H1 (cell line): ENCODE measurements around the gene TSKU. TPM values are rescaled to one million over a fixed set of nuclear protein-coding genes. Genes with fewer than 3 reads are reported as not detected.

Experiments
- CTCF ChIA-PET: fragments of 300-600 bp; sonication (Branson Sonifier 250); formaldehyde crosslinking; loops from one replicate; lab custom pipeline; 2021; ENCODE audit not compliant: partially characterized antibody; lab: Charles Lee
- POLR2A ChIA-PET: fragments of 300-600 bp; sonication (Branson Sonifier 250); formaldehyde crosslinking; loops from one replicate; lab custom pipeline; 2021; ENCODE audit warnings: inconsistent platforms; ENCODE audit not compliant: partially characterized antibody; lab: Charles Lee
- DNase-seq, 2 experiments: peaks; one replicate each; pipeline versions ENCODE4 v3.0.0 to v3.0.0-alpha.2; 2010 to 2022; ENCODE audit warnings: low spot score in 2 of 2, low read depth in 1 of 2, mixed read lengths in 1 of 2
- FAIRE-seq: peaks from 2 replicates; lab custom pipeline; 2011; peaks lifted over from hg19 to GRCh38; lab: Jason Lieb, UNC
- H2AFZ ChIP-seq: 2 replicates; pipeline ENCODE4 v1.8.1; 2012; ENCODE audit warnings: low read length, inconsistent platforms
- H2AK5ac ChIP-seq: 2 replicates; pipeline ENCODE4 v1.6.1; 2013; ENCODE audit warnings: low read depth, low read length
- H2BK120ac ChIP-seq: replicated peaks from 2 replicates; pipeline ENCODE3; 2013; ENCODE audit warnings: low read depth, low read length, inconsistent platforms
- H2BK12ac ChIP-seq: 2 replicates; pipeline ENCODE4 v1.6.1; 2013; ENCODE audit warnings: low read depth, low read length
- H2BK15ac ChIP-seq: 2 replicates; pipeline ENCODE4 v1.6.1; 2013; ENCODE audit warnings: low read length
- H2BK20ac ChIP-seq: 2 replicates; pipeline ENCODE4 v1.6.1; 2013; ENCODE audit warnings: low read length
- H2BK5ac ChIP-seq: 2 replicates; pipeline ENCODE4 v1.6.1; 2013; ENCODE audit warnings: low read depth, low read length
- H3K14ac ChIP-seq: 2 replicates; pipeline ENCODE4 v1.6.1; 2013; ENCODE audit warnings: inconsistent platforms; ENCODE audit not compliant: insufficient read length
- H3K18ac ChIP-seq: 2 replicates; pipeline ENCODE4 v1.6.1; 2013; ENCODE audit warnings: low read length; ENCODE audit errors: extremely low read depth
- H3K23ac ChIP-seq: 2 replicates; pipeline ENCODE4 v1.6.1; 2013; ENCODE audit warnings: inconsistent platforms; ENCODE audit not compliant: insufficient read length
- H3K23me2 ChIP-seq: 2 replicates; pipeline ENCODE4 v1.6.1; 2013; ENCODE audit warnings: low read depth, low read length
- H3K27ac ChIP-seq: 2 replicates; pipeline ENCODE4 v1.6.1; 2011; ENCODE audit warnings: low read depth, low read length, inconsistent platforms
- H3K27me3 ChIP-seq, 4 experiments: replicated peaks in 1 of 4; 1 replicate in 1 of 4; 2 replicates in 3 of 4; pipeline versions ENCODE4 v1.6.1 to v1.8.1; 2011 to 2013; ENCODE audit warnings: low read length in 3 of 4, mild to moderate bottlenecking in 3 of 4, inconsistent platforms in 2 of 4, mixed read lengths in 2 of 4, moderate library complexity in 1 of 4; ENCODE audit not compliant: control insufficient read depth in 3 of 4, insufficient read depth in 3 of 4; ENCODE audit errors: extremely low read depth in 1 of 4
- H3K36me3 ChIP-seq, 4 experiments: 2 replicates each; pipeline versions ENCODE4 v1.6.1 to v1.8.1; 2011 to 2013; ENCODE audit warnings: mild to moderate bottlenecking in 4 of 4, low read length in 3 of 4, moderate library complexity in 2 of 4, control low read depth in 1 of 4, inconsistent platforms in 1 of 4; ENCODE audit not compliant: insufficient read depth in 4 of 4, control insufficient read depth in 2 of 4
- H3K4ac ChIP-seq: replicated peaks from 2 replicates; pipeline ENCODE3; 2013; ENCODE audit warnings: low read length, low read depth, mixed read lengths, inconsistent platforms; ENCODE audit not compliant: insufficient read length
- H3K4me1 ChIP-seq, 4 experiments: replicated peaks in 1 of 4; 1 replicate in 1 of 4; 2 replicates in 3 of 4; pipeline versions ENCODE4 v1.6.1 to v1.8.1; 2011 to 2013; ENCODE audit warnings: low read length in 3 of 4, inconsistent platforms in 2 of 4, mixed read lengths in 1 of 4; ENCODE audit not compliant: insufficient read depth in 4 of 4, control insufficient read depth in 3 of 4
- H3K4me2 ChIP-seq, 2 experiments: 2 replicates each; pipeline versions ENCODE4 v1.6.1 to v1.8.1; 2011 to 2013; ENCODE audit warnings: low read depth in 2 of 2, low read length in 2 of 2, control low read depth in 1 of 2, inconsistent platforms in 1 of 2, mild to moderate bottlenecking in 1 of 2; ENCODE audit not compliant: insufficient read depth in 1 of 2
- H3K4me3 ChIP-seq, 4 experiments: fragments of 200-600, 300-600 bp in 1 of 4; sonication (generic), shearing (Covaris generic), sonication (Bioruptor Twin) in 1 of 4; 2 replicates each; pipeline versions ENCODE4 v1.5.1 to v1.8.1; 2011 to 2016; ENCODE audit warnings: low read length in 4 of 4, low read depth in 3 of 4, control low read depth in 2 of 4, inconsistent platforms in 2 of 4, mild to moderate bottlenecking in 2 of 4, mixed read lengths in 1 of 4, moderate library complexity in 1 of 4; ENCODE audit not compliant: insufficient read depth in 2 of 4; ENCODE audit errors: extremely low read depth in 1 of 4
- H3K56ac ChIP-seq: replicated peaks from 2 replicates; pipeline ENCODE3; 2013; ENCODE audit warnings: low read depth, mild to moderate bottlenecking, mixed read lengths, low read length, inconsistent platforms; ENCODE audit not compliant: insufficient read length
- H3K79me1 ChIP-seq: 2 replicates; pipeline ENCODE4 v1.6.1; 2013; ENCODE audit warnings: low read depth, low read length, control low read depth
- H3K79me2 ChIP-seq, 2 experiments: 2 replicates each; pipeline versions ENCODE4 v1.6.1 to v1.8.1; 2012 to 2013; ENCODE audit warnings: low read length in 2 of 2, mild to moderate bottlenecking in 2 of 2, inconsistent platforms in 1 of 2; ENCODE audit not compliant: insufficient read depth in 2 of 2, control insufficient read depth in 1 of 2
- H3K9ac ChIP-seq, 4 experiments: replicated peaks in 1 of 4; 1 replicate in 1 of 4; 2 replicates in 3 of 4; pipeline versions ENCODE4 v1.6.1 to v1.8.1; 2011 to 2013; ENCODE audit warnings: low read depth in 3 of 4, low read length in 3 of 4, control low read depth in 2 of 4, mild to moderate bottlenecking in 2 of 4, moderate library complexity in 2 of 4, inconsistent platforms in 1 of 4; ENCODE audit errors: extremely low read depth in 1 of 4
- H3K9me3 ChIP-seq, 2 experiments: 2 replicates each; pipeline versions ENCODE4 v1.6.1 to v1.8.1; 2012 to 2013; ENCODE audit warnings: mild to moderate bottlenecking in 2 of 2, moderate library complexity in 2 of 2, control low read depth in 1 of 2, inconsistent platforms in 1 of 2, low read depth in 1 of 2, low read length in 1 of 2, mixed read lengths in 1 of 2; ENCODE audit not compliant: insufficient read depth in 2 of 2
- H4K20me1 ChIP-seq, 2 experiments: replicated peaks in 1 of 2; 2 replicates each; pipeline versions ENCODE3 to v1.8.1; 2011 to 2013; ENCODE audit warnings: inconsistent platforms in 2 of 2, low read length in 2 of 2, mild to moderate bottlenecking in 1 of 2; ENCODE audit not compliant: insufficient read depth in 2 of 2, control insufficient read depth in 1 of 2
- H4K5ac ChIP-seq: 2 replicates; pipeline ENCODE4 v1.6.1; 2013; ENCODE audit warnings: low read length, low read depth, mixed read lengths, inconsistent platforms; ENCODE audit not compliant: insufficient read length
- H4K8ac ChIP-seq: 2 replicates; pipeline ENCODE4 v1.8.0; 2013; ENCODE audit warnings: mild to moderate bottlenecking, moderate library complexity, low read length, inconsistent platforms; ENCODE audit not compliant: insufficient read depth; ENCODE audit errors: extremely low read depth
- H4K91ac ChIP-seq: replicated peaks from 2 replicates; pipeline ENCODE3; 2013; ENCODE audit warnings: low read length, mixed read lengths, inconsistent platforms; ENCODE audit not compliant: insufficient read length
- ASH2L ChIP-seq: fragments of 200-600, 300-600 bp; sonication (generic); IDR thresholded peaks from one replicate; pipeline ENCODE4 v1.7.1; 2017; ENCODE audit warnings: low read length
- BCL11A ChIP-seq, 2 experiments: IDR thresholded peaks; one replicate each; pipeline ENCODE4 v1.6.1; 2011; ENCODE audit warnings: low read depth in 2 of 2, low read length in 2 of 2, mild to moderate bottlenecking in 2 of 2
- EP300 ChIP-seq, 2 experiments: IDR thresholded peaks; 1 replicate in 1 of 2; 2 replicates in 1 of 2; pipeline ENCODE4 v1.6.1; 2011 to 2012; ENCODE audit warnings: low read depth in 2 of 2, low read length in 2 of 2, mild to moderate bottlenecking in 2 of 2, borderline replicate concordance in 1 of 2, inconsistent platforms in 1 of 2, moderate library complexity in 1 of 2
- HDAC6 ChIP-seq: IDR thresholded peaks from one replicate; pipeline ENCODE4 v1.7.1; 2012; ENCODE audit warnings: low read depth, mild to moderate bottlenecking, inconsistent platforms, low read length, moderate library complexity
- KDM1A ChIP-seq: fragments of 200-600, 300-600 bp; sonication (generic); IDR thresholded peaks from 2 replicates; pipeline ENCODE4 v1.7.1; 2016; ENCODE audit warnings: mild to moderate bottlenecking, low read length, borderline replicate concordance
- NRF1 ChIP-seq: IDR thresholded peaks from 2 replicates; pipeline ENCODE4 v1.6.1; 2011; ENCODE audit warnings: mild to moderate bottlenecking, low read depth, low read length, improper control_type of control experiment
- POLR2A ChIP-seq, 2 experiments: IDR thresholded peaks; 1 replicate in 1 of 2; 2 replicates in 1 of 2; pipeline ENCODE4 v1.6.1; 2011; ENCODE audit warnings: low read depth in 2 of 2, low read length in 2 of 2, mild to moderate bottlenecking in 2 of 2; ENCODE audit errors: control extremely low read depth in 1 of 2
- RFX5 ChIP-seq: IDR thresholded peaks from 2 replicates; pipeline ENCODE4 v1.6.1; 2011; ENCODE audit warnings: low read depth, low read length, improper control_type of control experiment, borderline replicate concordance
- RNF2 ChIP-seq: fragments of 200-900, 300-1000 bp; sonication (generic); IDR thresholded peaks from 2 replicates; pipeline ENCODE4 v1.7.1; 2016; ENCODE audit warnings: borderline replicate concordance, low read depth, mild to moderate bottlenecking, antibody characterized with exemption, low read length; ENCODE audit not compliant: poor library complexity, severe bottlenecking; ENCODE audit errors: missing control alignments
- SAP30 ChIP-seq: fragments of 300-600 bp; sonication (generic); IDR thresholded peaks from 2 replicates; pipeline ENCODE4 v1.7.1; 2012; ENCODE audit warnings: low read length, moderate library complexity, mild to moderate bottlenecking, inconsistent platforms; ENCODE audit not compliant: insufficient read depth, insufficient replicate concordance
- SIX5 ChIP-seq: IDR thresholded peaks from 2 replicates; pipeline ENCODE4 v1.6.1; 2011; ENCODE audit warnings: mild to moderate bottlenecking, low read depth, low read length
- SP4 ChIP-seq: IDR thresholded peaks from 2 replicates; pipeline ENCODE4 v1.6.1; 2012; ENCODE audit warnings: low read length, inconsistent platforms
- SRF ChIP-seq: IDR thresholded peaks from 2 replicates; pipeline ENCODE4 v1.6.1; 2011; ENCODE audit warnings: mild to moderate bottlenecking, low read depth, low read length, moderate library complexity
- TEAD4 ChIP-seq: IDR thresholded peaks from 2 replicates; pipeline ENCODE4 v1.6.1; 2012; ENCODE audit warnings: low read depth, low read length, inconsistent platforms, mixed read lengths
- WGBS, 2 experiments: shearing (Covaris generic) in 1 of 2; methylation state at CpG; one replicate each; pipeline versions ENCODE4 v1.1.6 to v1.1.7; 2013 to 2015; ENCODE audit warnings: low lambda C conversion rate in 2 of 2, mixed read lengths in 2 of 2, inconsistent platforms in 1 of 2, low coverage in 1 of 2, missing lambda C conversion rate in 1 of 2; ENCODE audit not compliant: insufficient replicate concordance in 2 of 2, insufficient coverage in 1 of 2, insufficient read length in 1 of 2; ENCODE audit errors: extremely low coverage in 1 of 2, missing lambda C conversion rate in 1 of 2; 5-methylcytosine and 5-hydroxymethylcytosine counted together
- polyA plus RNA-seq, 7 experiments: library from polyadenylated mRNA; depleted of rRNA in 3 of 7; stranded (reverse) in 5 of 7; unstranded in 2 of 7; fragments of >200 nt in 5 of 7; fragments of 200-250 nt in 2 of 7; gene quantifications; 1 replicate in 5 of 7; 2 replicates in 1 of 7; 4 replicates in 1 of 7; pipeline versions ENCODE4 v1.2.1 to v1.2.3, GENCODE V29; 2011 to 2013; ENCODE audit warnings: missing spikeins in 2 of 7, mixed read lengths in 2 of 7
- total RNA-seq: library from RNA; stranded (reverse); fragmentation: NEBNext Ultra II Directional; extraction: Animal tissue kit (Norgen Biotek cat#: 25700); gene quantifications from 2 replicates; pipeline ENCODE4 v1.2.1, GENCODE V29; 2021

The TSKU gene
- total and polyA plus RNA-seq, 2 of the 8 experiments (the other 6 are each of a cell fraction or from before 2014, with no cell fraction given) = 22.8 to 28.4 TPM

- Histone ChIP-seq H3K4me1 (peaks cover 6 to 28% (median 19%) of the 10 kb centered on the region in 4 experiments), H3K4me3 (no peak overlapping the region), H2AK5ac (no peak overlapping the region), H3K23me2 (no peaks in the 10 kb centered on the region), H4K8ac (no peak overlapping the region), H3K79me1 (no peaks in the 10 kb centered on the region), H2BK15ac (peak overlapping the region; percentile 95; the same call in 1 of the 2 replicates), H3K36me3 (no peaks in the 10 kb centered on the region), H3K9me3 (no peaks in the 10 kb centered on the region), H3K27me3 (no peaks in the 10 kb centered on the region; a peak in 1 of 7 replicates), H2AFZ (no peak overlapping the region), H3K4me2 (no peak overlapping the region), H2BK120ac (no peak overlapping the region), H4K5ac (no peak overlapping the region), H3K23ac (no peak overlapping the region), H3K18ac (peak overlapping the region; percentile 49), H3K79me2 (no peaks in the 10 kb centered on the region), H3K14ac (no peak overlapping the region), H2BK5ac (0 out of 2 replicates have a peak overlapping the region, but pooled peaks have one; percentile 5), H4K91ac (no peak overlapping the region), H3K9ac (no peak overlapping the region; a peak in 1 of 7 replicates), H2BK12ac (no peak overlapping the region), H3K56ac (no peak overlapping the region), H3K27ac (no peak overlapping the region), H4K20me1 (no peaks in the 10 kb centered on the region), H2BK20ac (no peak overlapping the region), H3K4ac (no peak overlapping the region)
- 84% methylated on average over 5 of the region's 5 CpGs; no CpG with 5 or more reads in 1 of the 2 experiments for WGBS, 2 experiments
- ChIA-PET CTCF (interaction anchor here (0.5 to 1.2 kb wide), 2 partner anchors 20 to 30 kb away, joined by 3 read pairs; no protein-coding TSS in a partner anchor), POLR2A (interaction anchor here (0.6 kb wide), 1 partner anchor 986 kb away, joined by 3 read pairs; no protein-coding TSS in a partner anchor)
- no peak for FAIRE-seq
- DNase-seq = no peak
- no peak for TF ChIP-seq EP300 (IDR thresholded peaks at IDR 0.05; ENCODE audit: borderline replicate concordance in 1 of 2, low read depth in 2 of 2, low read length in 2 of 2)
- TF ChIP-seq SP4 = no peak
- TF ChIP-seq SRF = no peak
- TF ChIP-seq HDAC6 = no peak
- TF ChIP-seq KDM1A = no peak
- no peak for TF ChIP-seq SIX5
- TF ChIP-seq POLR2A (IDR thresholded peaks at IDR 0.05; ENCODE audit: control extremely low read depth in 1 of 2, low read depth in 2 of 2, low read length in 2 of 2) = no peak
- no peak for TF ChIP-seq NRF1
- TF ChIP-seq ASH2L = no peak
- no peak for TF ChIP-seq RFX5
- TF ChIP-seq RNF2 = no peak
- no peak for TF ChIP-seq TEAD4
- no peak for TF ChIP-seq SAP30
- TF ChIP-seq BCL11A (IDR thresholded peaks at IDR 0.05; ENCODE audit: low read depth in 2 of 2, low read length in 2 of 2) = no peak
Measured at GRCh38 chr11:76767659-76768058, 15.5 kb upstream of the TSKU start.
